Hepatocyte (in vitro differentiated cells): ENCODE data around the gene NUP62CL.
"Not testable (repeated sequence)": the region's sequence is repeated elsewhere in the genome, so short reads cannot be mapped to it uniquely, and the experiment has no call there.

Experiments
- CTCF ChIP-seq: fragments of 200-600 bp; sonication (generic); IDR thresholded peaks from 2 replicates; pipeline ENCODE4 v1.5.1; 2016; ENCODE audit warnings: antibody characterized with exemption, mild to moderate bottlenecking; ENCODE audit not compliant: poor library complexity
- EZH2 ChIP-seq: fragments of 200-600 bp; sonication (generic); IDR thresholded peaks from 2 replicates; pipeline ENCODE4 v1.6.1; 2016; ENCODE audit warnings: antibody characterized with exemption, mild to moderate bottlenecking, borderline replicate concordance

GRCh38 chrX:107157618-107158017, 48.6 kb downstream of the NUP62CL start:
- not testable (repeated sequence) for TF ChIP-seq CTCF, EZH2
